Mesenchymal stem cell (in vitro differentiated cells and primary cell): ENCODE data around the gene TSHZ3.

Experiments
- DNase-seq: peaks from one replicate; pipeline ENCODE4 v3.0.0-alpha.2; 2013
- H2AFZ ChIP-seq: one replicate; pipeline ENCODE4 v1.6.1; 2013; ENCODE audit warnings: low read depth, mild to moderate bottlenecking, control low read depth, inconsistent platforms, low read length, moderate library complexity
- H2AK5ac ChIP-seq: 2 replicates; pipeline ENCODE4 v1.6.1; 2013; ENCODE audit warnings: low read length, moderate library complexity, mild to moderate bottlenecking, inconsistent platforms; ENCODE audit not compliant: severe bottlenecking
- H2BK120ac ChIP-seq: one replicate; pipeline ENCODE4 v1.6.1; 2013; ENCODE audit warnings: low read depth, mild to moderate bottlenecking, inconsistent platforms, low read length, moderate library complexity
- H2BK12ac ChIP-seq, 2 experiments: one replicate each; pipeline ENCODE4 v1.6.1; 2013; ENCODE audit warnings: inconsistent platforms in 2 of 2, low read length in 2 of 2, mild to moderate bottlenecking in 2 of 2, moderate library complexity in 2 of 2, control low read depth in 1 of 2
- H2BK15ac ChIP-seq: one replicate; pipeline ENCODE4 v1.6.1; 2013; ENCODE audit warnings: mild to moderate bottlenecking, low read depth, inconsistent platforms; ENCODE audit not compliant: poor library complexity, severe bottlenecking
- H2BK5ac ChIP-seq: 2 replicates; pipeline ENCODE4 v1.6.1; 2013; ENCODE audit warnings: low read depth, mild to moderate bottlenecking, low read length, control low read depth, inconsistent platforms; ENCODE audit not compliant: poor library complexity, severe bottlenecking
- H3K14ac ChIP-seq, 2 experiments: one replicate each; pipeline ENCODE4 v1.6.1; 2013; ENCODE audit warnings: inconsistent platforms in 2 of 2, low read length in 2 of 2, control low read depth in 1 of 2, mild to moderate bottlenecking in 1 of 2, moderate library complexity in 1 of 2
- H3K18ac ChIP-seq, 2 experiments: one replicate each; pipeline ENCODE4 v1.6.1; 2013; ENCODE audit warnings: inconsistent platforms in 2 of 2, low read length in 2 of 2, control low read depth in 1 of 2, low read depth in 1 of 2, mild to moderate bottlenecking in 1 of 2
- H3K23ac ChIP-seq, 2 experiments: one replicate each; pipeline ENCODE4 v1.6.1; 2013; ENCODE audit warnings: inconsistent platforms in 2 of 2, low read length in 2 of 2, mild to moderate bottlenecking in 2 of 2, moderate library complexity in 2 of 2, control low read depth in 1 of 2
- H3K27ac ChIP-seq: 2 replicates; pipeline ENCODE4 v1.5.1; 2013; ENCODE audit warnings: mild to moderate bottlenecking, moderate library complexity, low read length, control low read depth, inconsistent platforms; ENCODE audit not compliant: poor library complexity, severe bottlenecking
- H3K27me3 ChIP-seq, 2 experiments: 2 replicates each; pipeline versions ENCODE4 v1.6.1 to v1.7.0; 2013; ENCODE audit warnings: low read length in 2 of 2, mild to moderate bottlenecking in 2 of 2, moderate library complexity in 2 of 2, control low read depth in 1 of 2, inconsistent platforms in 1 of 2; ENCODE audit not compliant: control insufficient read depth in 1 of 2, insufficient read depth in 1 of 2
- H3K36me3 ChIP-seq, 2 experiments: 2 replicates each; pipeline versions ENCODE4 v1.6.1 to v1.7.0; 2013; ENCODE audit warnings: low read length in 2 of 2, control low read depth in 1 of 2, inconsistent platforms in 1 of 2, low read depth in 1 of 2, mild to moderate bottlenecking in 1 of 2; ENCODE audit not compliant: insufficient read depth in 2 of 2, control insufficient read depth in 1 of 2
- H3K4ac ChIP-seq, 2 experiments: one replicate each; pipeline ENCODE4 v1.6.1; 2013; ENCODE audit warnings: inconsistent platforms in 2 of 2, low read length in 2 of 2, mild to moderate bottlenecking in 2 of 2, moderate library complexity in 2 of 2, control low read depth in 1 of 2, low read depth in 1 of 2
- H3K4me1 ChIP-seq: 2 replicates; pipeline ENCODE4 v1.6.1; 2013; ENCODE audit warnings: low read depth, low read length, control low read depth; ENCODE audit not compliant: control insufficient read depth, insufficient read depth
- H3K4me2 ChIP-seq: 2 replicates; pipeline ENCODE4 v1.6.1; 2013; ENCODE audit warnings: low read length, mild to moderate bottlenecking, inconsistent platforms; ENCODE audit not compliant: poor library complexity, severe bottlenecking
- H3K4me3 ChIP-seq, 2 experiments: 2 replicates each; pipeline versions ENCODE4 v1.5.1 to v1.7.0; 2013; ENCODE audit warnings: low read length in 2 of 2, mild to moderate bottlenecking in 2 of 2, control low read depth in 1 of 2, low read depth in 1 of 2; ENCODE audit not compliant: insufficient read depth in 1 of 2
- H3K79me1 ChIP-seq: replicated peaks from 2 replicates; pipeline ENCODE4 v1.6.1; 2013; ENCODE audit warnings: mild to moderate bottlenecking, control low read depth, low read length, inconsistent platforms; ENCODE audit not compliant: poor library complexity, severe bottlenecking
- H3K9ac ChIP-seq: 2 replicates; pipeline ENCODE4 v1.7.0; 2013; ENCODE audit warnings: mild to moderate bottlenecking, low read length, moderate library complexity
- H3K9me3 ChIP-seq: 2 replicates; pipeline ENCODE4 v1.7.0; 2013; ENCODE audit warnings: mild to moderate bottlenecking, low read length; ENCODE audit not compliant: control insufficient read depth
- H4K8ac ChIP-seq: one replicate; pipeline ENCODE4 v1.6.1; 2013; ENCODE audit warnings: inconsistent platforms, mild to moderate bottlenecking, low read length, moderate library complexity
- H4K91ac ChIP-seq: one replicate; pipeline ENCODE4 v1.6.1; 2013; ENCODE audit warnings: mild to moderate bottlenecking, low read length, inconsistent platforms
- WGBS: methylation state at CpG from one replicate; pipeline ENCODE4 v1.1.7; 2013; ENCODE audit warnings: mixed read lengths; 5-methylcytosine and 5-hydroxymethylcytosine counted together

The TSHZ3 gene

GRCh38 chr19:31351056-31351854, 2.0 kb upstream of the TSHZ3 start:
- peak overlapping the region; percentile 88 to 93 for H3K4me3 ChIP-seq
- peaks cover 37% of the 10 kb centered on the region for H3K79me1 ChIP-seq
- peak overlapping the region; percentile 94 for H2BK5ac ChIP-seq
- H2AFZ ChIP-seq: no peak overlapping the region
- DNase-seq: peak; percentile 73
- H3K14ac ChIP-seq: peak overlapping the region in 1 of 2 experiments; percentile 99
- peaks cover 0 to 38% of the 10 kb centered on the region in 2 experiments for H3K27me3 ChIP-seq
- H3K27ac ChIP-seq: peak overlapping the region; percentile 88
- peak overlapping the region; percentile 71 for H3K4me2 ChIP-seq
- peak overlapping the region; percentile 95 for H3K9ac ChIP-seq
- H4K8ac ChIP-seq: peak overlapping the region; percentile 82
- H4K91ac ChIP-seq: peak overlapping the region; percentile 90
- H3K9me3 ChIP-seq: no peaks in the 10 kb centered on the region
- peak overlapping the region; percentile 16 for H2AK5ac ChIP-seq
- H3K36me3 ChIP-seq: peaks cover 0 to 6% of the 10 kb centered on the region in 2 experiments
- H3K18ac ChIP-seq: peak overlapping the region; percentile 96 to 99
- under 1% methylated on average over 65 of the region's 72 CpGs for WGBS
- peak overlapping the region; percentile 29 to 98 for H2BK12ac ChIP-seq
- H3K4ac ChIP-seq: peak overlapping the region; percentile 97 to 99
- peaks cover 39% of the 10 kb centered on the region for H3K4me1 ChIP-seq
- peak overlapping the region; percentile 43 to 89 for H3K23ac ChIP-seq
- peak overlapping the region; percentile 92 for H2BK15ac ChIP-seq
- peak overlapping the region; percentile 100 for H2BK120ac ChIP-seq

GRCh38 chr19:31350693-31351055, 1.4 kb upstream of the TSHZ3 start:
- H2BK5ac ChIP-seq: peak overlapping the region; percentile 96
- H2BK12ac ChIP-seq: no peak overlapping the region
- H4K8ac ChIP-seq: peak overlapping the region; percentile 96
- H2AFZ ChIP-seq: peak overlapping the region; percentile 8
- H3K4me2 ChIP-seq: peak overlapping the region; percentile 71
- peaks cover 0 to 32% of the 10 kb centered on the region in 2 experiments for H3K27me3 ChIP-seq
- under 1% methylated on average over 62 of the region's 63 CpGs for WGBS
- peak overlapping the region; percentile 92 to 96 for H3K18ac ChIP-seq
- H3K27ac ChIP-seq: peak overlapping the region; percentile 88
- H3K9ac ChIP-seq: peak overlapping the region; percentile 95
- peak overlapping the region; percentile 63 to 84 for H3K14ac ChIP-seq
- peak overlapping the region; percentile 100 for H2BK120ac ChIP-seq
- peak overlapping the region; percentile 77 to 97 for H3K4ac ChIP-seq
- H3K36me3 ChIP-seq: peaks cover 0 to 6% of the 10 kb centered on the region in 2 experiments
- H4K91ac ChIP-seq: peak overlapping the region; percentile 90
- H3K4me3 ChIP-seq: peak overlapping the region; percentile 88 to 93
- H2AK5ac ChIP-seq: no peak overlapping the region
- peak overlapping the region; percentile 88 for H2BK15ac ChIP-seq
- H3K79me1 ChIP-seq: peaks cover 32% of the 10 kb centered on the region
- peaks cover 37% of the 10 kb centered on the region for H3K4me1 ChIP-seq
- peak overlapping the region in 1 of 2 experiments; percentile 94 for H3K23ac ChIP-seq
- DNase-seq: peak; percentile 67
- no peaks in the 10 kb centered on the region for H3K9me3 ChIP-seq

GRCh38 chr19:31350033-31350692, 927 bp upstream of the TSHZ3 start:
- Histone ChIP-seq H3K27ac (peak overlapping the region; percentile 56), H4K8ac (peak overlapping the region; percentile 96), H3K9ac (peak overlapping the region; percentile 95), H2BK5ac (peak overlapping the region; percentile 96), H3K4me3 (peak overlapping the region; percentile 88 to 93), H3K36me3 (peaks cover 0 to 8% of the 10 kb centered on the region in 2 experiments), H2BK12ac (no peak overlapping the region), H2BK15ac (peak overlapping the region; percentile 88), H2BK120ac (peak overlapping the region; percentile 100), H3K18ac (peak overlapping the region; percentile 92 to 96), H3K79me1 (peaks cover 31% of the 10 kb centered on the region), H3K9me3 (no peaks in the 10 kb centered on the region), H3K4me1 (peaks cover 35% of the 10 kb centered on the region), H2AFZ (peak overlapping the region; percentile 8), H3K14ac (peak overlapping the region; percentile 63 to 84), H3K27me3 (peaks cover 0 to 27% of the 10 kb centered on the region in 2 experiments), H3K4ac (peak overlapping the region; percentile 77 to 97), H2AK5ac (no peak overlapping the region), H3K23ac (peak overlapping the region in 1 of 2 experiments; percentile 94), H3K4me2 (peak overlapping the region; percentile 20), H4K91ac (peak overlapping the region; percentile 90)
- WGBS: 2% methylated on average over 23 of the region's 61 CpGs
- DNase-seq: peak; percentile 58
